WERI-Rb-1 (cell line): ENCODE results near the gene PDE10A.

Source experiments
- DNase-seq: peaks from one replicate; pipeline ENCODE4 v3.0.0-alpha.2; 2020
- H3K27ac ChIP-seq: fragments of 250-450 bp; sonication (Bioruptor Pico); 2 replicates; pipeline ENCODE4 v1.5.1; 2020; ENCODE audit warnings: mild to moderate bottlenecking, moderate library complexity
- H3K27me3 ChIP-seq: fragments of 250-450 bp; sonication (Bioruptor Pico); 2 replicates; pipeline ENCODE4 v1.5.1; 2021; ENCODE audit warnings: mild to moderate bottlenecking, low read depth, moderate library complexity; ENCODE audit not compliant: insufficient read depth, severe bottlenecking
- H3K36me3 ChIP-seq: fragments of 250-450 bp; sonication (Bioruptor Pico); 2 replicates; pipeline ENCODE4 v1.5.1; 2020; ENCODE audit warnings: mild to moderate bottlenecking, moderate library complexity
- H3K4me3 ChIP-seq: 2 replicates; pipeline ENCODE4 v1.5.1; 2011; ENCODE audit warnings: low read depth, mild to moderate bottlenecking, control low read depth, low read length
- H3K9me3 ChIP-seq: fragments of 250-450 bp; sonication (Bioruptor Pico); 2 replicates; pipeline ENCODE4 v1.5.1; 2021; ENCODE audit warnings: mild to moderate bottlenecking, moderate library complexity; ENCODE audit not compliant: severe bottlenecking
- TF ChIP-seq, protein P1 (sequence below): IDR thresholded peaks from 2 replicates; pipeline ENCODE4 v1.5.1; 2011; ENCODE audit warnings: low read depth, mild to moderate bottlenecking, control low read depth, inconsistent platforms, low read length

PDE10A gene

GRCh38 chr6:165685302-165685701 lies 22.3 kb upstream of the PDE10A start:
- no peaks in the 10 kb centered on the region for H3K36me3 ChIP-seq
- H3K4me3 ChIP-seq = no peak overlapping the region
- no peak overlapping the region for H3K27ac ChIP-seq
- TF ChIP-seq, protein P1, sequence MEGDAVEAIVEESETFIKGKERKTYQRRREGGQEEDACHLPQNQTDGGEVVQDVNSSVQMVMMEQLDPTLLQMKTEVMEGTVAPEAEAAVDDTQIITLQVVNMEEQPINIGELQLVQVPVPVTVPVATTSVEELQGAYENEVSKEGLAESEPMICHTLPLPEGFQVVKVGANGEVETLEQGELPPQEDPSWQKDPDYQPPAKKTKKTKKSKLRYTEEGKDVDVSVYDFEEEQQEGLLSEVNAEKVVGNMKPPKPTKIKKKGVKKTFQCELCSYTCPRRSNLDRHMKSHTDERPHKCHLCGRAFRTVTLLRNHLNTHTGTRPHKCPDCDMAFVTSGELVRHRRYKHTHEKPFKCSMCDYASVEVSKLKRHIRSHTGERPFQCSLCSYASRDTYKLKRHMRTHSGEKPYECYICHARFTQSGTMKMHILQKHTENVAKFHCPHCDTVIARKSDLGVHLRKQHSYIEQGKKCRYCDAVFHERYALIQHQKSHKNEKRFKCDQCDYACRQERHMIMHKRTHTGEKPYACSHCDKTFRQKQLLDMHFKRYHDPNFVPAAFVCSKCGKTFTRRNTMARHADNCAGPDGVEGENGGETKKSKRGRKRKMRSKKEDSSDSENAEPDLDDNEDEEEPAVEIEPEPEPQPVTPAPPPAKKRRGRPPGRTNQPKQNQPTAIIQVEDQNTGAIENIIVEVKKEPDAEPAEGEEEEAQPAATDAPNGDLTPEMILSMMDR = no peak
- no peaks in the 10 kb centered on the region for H3K9me3 ChIP-seq
- no peak for DNase-seq
- H3K27me3 ChIP-seq = peaks cover 95% of the 10 kb centered on the region

- TF ChIP-seq, protein P1 = no peak
- Histone ChIP-seq H3K4me3 (no peak overlapping the region), H3K36me3 (no peaks in the 10 kb centered on the region), H3K27me3 (peaks cover 92% of the 10 kb centered on the region), H3K9me3 (no peaks in the 10 kb centered on the region), H3K27ac (no peak overlapping the region)
- no peak for DNase-seq
Measured at GRCh38 chr6:165684333-165684732, 21.3 kb upstream of the PDE10A start.

- Histone ChIP-seq H3K27ac (no peak overlapping the region), H3K9me3 (no peaks in the 10 kb centered on the region), H3K36me3 (no peaks in the 10 kb centered on the region), H3K27me3 (peaks cover 82% of the 10 kb centered on the region), H3K4me3 (no peak overlapping the region)
- TF ChIP-seq, protein P1 = no peak
- DNase-seq = no peak
Measured at GRCh38 chr6:165680975-165681374, 17.9 kb upstream of the PDE10A start.

DNA sequence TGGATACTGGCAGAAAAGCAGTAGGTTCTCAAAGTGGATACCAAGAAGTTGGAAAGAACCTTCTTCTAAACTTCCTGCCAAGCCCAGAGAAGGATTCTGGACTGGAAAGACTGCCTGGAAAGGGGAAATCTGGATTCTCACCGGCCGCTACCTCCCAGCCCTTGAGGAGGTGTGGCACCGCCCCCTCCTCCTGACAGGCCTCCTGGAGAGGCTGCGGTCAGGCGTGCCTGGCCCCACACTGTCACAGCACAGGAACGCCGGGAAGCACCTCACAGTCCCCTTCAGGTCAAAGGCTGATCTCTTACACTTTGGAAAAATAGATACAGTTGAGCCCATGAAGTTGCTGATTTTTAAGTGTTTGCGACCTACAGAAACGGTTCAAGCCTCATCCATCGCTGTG lies 16.3 kb upstream of the PDE10A start:
- Histone ChIP-seq H3K9me3 (no peaks in the 10 kb centered on the region), H3K36me3 (no peaks in the 10 kb centered on the region), H3K27ac (no peak overlapping the region), H3K4me3 (no peak overlapping the region), H3K27me3 (peaks cover 82% of the 10 kb centered on the region)
- TF ChIP-seq, protein P1 = no peak
- no peak for DNase-seq

DNA sequence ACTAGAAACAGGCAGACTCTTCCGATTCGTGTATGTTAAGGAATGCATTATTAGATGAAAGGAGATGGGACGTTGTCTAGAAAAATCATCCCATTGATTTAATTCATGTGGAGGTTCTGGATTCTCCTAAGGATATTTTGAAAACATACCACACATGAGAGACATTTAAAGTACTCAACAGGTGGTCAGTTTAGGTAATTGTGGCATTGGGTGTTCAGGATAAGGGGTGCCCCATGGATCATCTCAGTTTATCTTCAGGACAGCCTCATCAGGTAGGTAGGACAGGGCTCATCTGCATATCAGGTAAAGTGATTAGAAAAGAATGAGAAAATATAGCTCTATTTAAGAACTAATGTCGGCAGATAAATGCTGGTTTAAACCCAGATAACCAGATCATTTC lies 15.9 kb upstream of the PDE10A start:
- Histone ChIP-seq H3K4me3 (no peak overlapping the region), H3K27me3 (peaks cover 82% of the 10 kb centered on the region), H3K9me3 (no peaks in the 10 kb centered on the region), H3K27ac (no peak overlapping the region), H3K36me3 (no peaks in the 10 kb centered on the region)
- TF ChIP-seq, protein P1 = no peak
- DNase-seq = no peak

GRCh38 chr6:165678429-165678828 lies 15.4 kb upstream of the PDE10A start:
- H3K36me3 ChIP-seq = no peaks in the 10 kb centered on the region
- no peak overlapping the region for H3K4me3 ChIP-seq
- no peak overlapping the region for H3K27ac ChIP-seq
- peaks cover 82% of the 10 kb centered on the region for H3K27me3 ChIP-seq
- no peaks in the 10 kb centered on the region for H3K9me3 ChIP-seq
- TF ChIP-seq, protein P1 = no peak
- no peak for DNase-seq
